ENCODE measurements around the gene MADD.

MADD gene

GRCh38 chr11:47360341-47360740, 90.4 kb downstream of the MADD start:
- DNase-seq, result no peak

- DNase-seq, result no peak
Observed at GRCh38 chr11:47361419-47361818, 91.5 kb downstream of the MADD start.

- DNase-seq, result no peak
Observed at GRCh38 chr11:47366020-47366490, 96.1 kb downstream of the MADD start.

GRCh38 chr11:47369676-47370075, 99.7 kb downstream of the MADD start:
- DNase-seq, result no peak

- no peak for DNase-seq
Observed at GRCh38 chr11:47372422-47372821, 102.5 kb downstream of the MADD start.

- DNase-seq, result peak; percentile 18
Observed at GRCh38 chr11:47373876-47374719, 104.2 kb downstream of the MADD start.

GRCh38 chr11:47374720-47375019, 104.7 kb downstream of the MADD start:
- no peak for DNase-seq

GRCh38 chr11:47375020-47375419, 105.1 kb downstream of the MADD start:
- no peak for DNase-seq

- no peak for DNase-seq
Observed at GRCh38 chr11:47375546-47376085, 105.7 kb downstream of the MADD start.

GRCh38 chr11:47376107-47376524, 106.2 kb downstream of the MADD start:
- no peak for DNase-seq

GRCh38 chr11:47376525-47377371, 106.8 kb downstream of the MADD start:
- DNase-seq, result no peak

- DNase-seq, result no peak
Observed at GRCh38 chr11:47377571-47378009, 107.7 kb downstream of the MADD start.

GRCh38 chr11:47378010-47378835, 108.3 kb downstream of the MADD start, which contains the start of gene SPI1:
SPI1 (minus strand) TSS chr11:47378547; CDS start chr11:47378353, 194 bp downstream.
- DNase-seq, result no peak

- DNase-seq, result no peak
Observed at GRCh38 chr11:47378836-47379170, 108.9 kb downstream of the MADD start.

- no peak for DNase-seq
Observed at GRCh38 chr11:47379317-47379716, 109.4 kb downstream of the MADD start.

Data from cortex of kidney (tissue), 1 donor.